Kidney (tissue), 14 donors: ENCODE data around the gene PIK3R2. TPM values are rescaled to one million over a fixed set of nuclear protein-coding genes. Genes with fewer than 3 reads are reported as not detected.

Experiments used
- DNase-seq, 5 donors: peaks; one replicate each; pipeline ENCODE4 v3.0.0-alpha.2; 2013 to 2020
- FAIRE-seq: peaks from 2 replicates; lab custom pipeline; 2012; peaks lifted over from hg19 to GRCh38; lab: Jason Lieb, UNC
- H3K27ac ChIP-seq, 2 donors: one replicate each; pipeline ENCODE4 v1.7.0; 2013; ENCODE audit warnings: low read depth in 2 of 2, low read length in 2 of 2, inconsistent platforms in 1 of 2
- H3K27me3 ChIP-seq: one replicate; pipeline ENCODE4 v1.7.1; 2013; ENCODE audit warnings: low read length, inconsistent platforms; ENCODE audit not compliant: control insufficient read depth, insufficient read depth
- H3K36me3 ChIP-seq, 3 donors: one replicate each; pipeline versions ENCODE4 v1.7.0 to v1.7.1; 2013; ENCODE audit warnings: low read length in 3 of 3, control low read depth in 1 of 3, inconsistent platforms in 1 of 3; ENCODE audit not compliant: insufficient read depth in 3 of 3, control insufficient read depth in 2 of 3
- H3K4me1 ChIP-seq, 3 donors: one replicate each; pipeline versions ENCODE4 v1.7.0 to v1.7.1; 2013; ENCODE audit warnings: low read length in 3 of 3, inconsistent platforms in 1 of 3, low read depth in 1 of 3; ENCODE audit not compliant: control insufficient read depth in 2 of 3, insufficient read depth in 2 of 3
- H3K4me3 ChIP-seq, 3 donors: one replicate each; pipeline versions ENCODE4 v1.7.0 to v1.8.1; 2013; ENCODE audit warnings: low read length in 3 of 3, control low read depth in 1 of 3, inconsistent platforms in 1 of 3
- H3K9ac ChIP-seq, 3 donors: one replicate each; pipeline versions ENCODE4 v1.7.0 to v1.7.1; 2013; ENCODE audit warnings: low read length in 3 of 3, control low read depth in 1 of 3, inconsistent platforms in 1 of 3
- H3K9me3 ChIP-seq, 3 donors: one replicate each; pipeline versions ENCODE4 v1.7.0 to v1.7.1; 2013; ENCODE audit warnings: low read length in 3 of 3, control low read depth in 1 of 3, inconsistent platforms in 1 of 3; ENCODE audit not compliant: control insufficient read depth in 2 of 3, insufficient read depth in 1 of 3
- intact Hi-C: fragments of 100-400 bp; cut with DNase I; formaldehyde crosslinking; loops from one replicate; pipeline ENCODE4 v1.11.1; 2022
- polyA plus RNA-seq: library from polyadenylated mRNA; stranded (reverse); fragments of 350-450 nt; fragmentation: Illumina TruSeq; extraction: RNeasy Lipid Tissue Mini Kit (QIAGEN cat#74804); gene quantifications from one replicate; pipeline ENCODE4 v1.2.3, GENCODE V29; 2014; ENCODE audit warnings: low read depth, low replicate concordance; ENCODE audit not compliant: insufficient read depth
- total RNA-seq: library from RNA; stranded (reverse); fragmentation: NEBNext Ultra II Directional; extraction: Animal tissue kit (Norgen Biotek cat#: 25700); gene quantifications from one replicate; pipeline ENCODE4 v1.2.1, GENCODE V29; 2021
- TF ChIP-seq, protein P1 (sequence below): IDR thresholded peaks from 3 replicates; pipeline ENCODE4 v1.5.1; 2012; ENCODE audit warnings: mild to moderate bottlenecking, moderate library complexity, borderline replicate concordance; ENCODE audit not compliant: insufficient read depth; ENCODE audit errors: extremely low read depth
- donor health status: control.
- donor health status: control.
- donor health status: control.
- donor health status: control.
- donor health status: control.
- donor health status: DM: yes; HTN: yes; CAD: no.
- donor health status: Normal renal cell carcinoma (clear cell type).

Gene PIK3R2
- total and polyA plus RNA-seq, 2 donors from 2014 or later, result 10.1 to 29.6 TPM

DNA sequence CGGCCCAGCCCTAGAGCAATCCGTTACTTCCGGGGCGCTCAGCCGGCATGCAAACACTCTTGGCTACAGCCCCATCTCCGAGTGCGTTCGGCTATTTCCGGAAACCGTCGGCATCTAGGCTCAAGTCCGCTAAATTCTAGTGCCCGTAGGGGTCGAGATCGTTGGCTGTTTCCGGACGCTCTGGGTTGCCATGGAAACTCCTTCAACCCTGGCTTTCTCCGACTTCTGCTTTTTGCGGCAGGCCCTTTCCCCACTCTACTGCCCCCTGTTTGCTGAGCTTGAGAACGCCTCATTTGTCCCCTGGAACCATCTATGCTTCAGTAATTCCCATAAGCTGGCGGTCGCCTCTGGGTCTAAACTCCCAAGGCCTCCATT is 534 bp upstream of the PIK3R2 start:
- peaks cover 0 to 31% (median 15%) of the 10 kb centered on the region in 3 donors for H3K4me1 ChIP-seq

DNA sequence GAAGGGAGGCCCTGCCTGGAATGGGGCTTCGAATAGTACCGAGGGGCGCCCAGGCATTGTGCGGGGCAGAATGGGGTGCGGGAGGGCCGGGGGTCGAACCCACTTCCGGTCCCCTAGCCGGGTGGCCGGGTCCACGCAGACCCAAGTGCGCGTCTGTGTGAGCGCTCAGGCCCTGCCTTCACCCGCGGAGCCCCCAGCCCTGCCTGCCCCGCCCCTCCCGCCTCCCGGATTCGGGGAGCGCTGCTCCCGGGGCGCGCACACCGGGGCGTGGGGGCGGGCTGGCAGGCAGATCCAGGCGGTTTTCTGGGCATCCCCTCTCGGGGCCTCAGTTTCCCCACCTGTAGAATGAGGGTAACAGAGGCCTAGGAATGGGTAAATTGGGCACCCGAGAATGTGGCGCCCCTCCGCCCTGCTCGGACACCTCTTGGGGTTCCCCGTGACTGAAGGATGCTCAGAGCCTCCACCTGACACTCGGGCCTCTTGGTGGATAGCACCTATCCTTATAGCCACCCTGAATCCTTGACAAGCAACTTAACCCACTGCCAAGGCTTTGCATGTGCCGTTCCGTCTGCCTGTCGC is 682 bp downstream of the PIK3R2 start:
- Histone ChIP-seq H3K4me1 (peaks cover 0 to 33% (median 16%) of the 10 kb centered on the region in 3 donors), H3K9me3 (no peaks in the 10 kb centered on the region), H3K27ac (peak overlapping the region; percentile 80 to 87), H3K27me3 (no peaks in the 10 kb centered on the region), H3K36me3 (peaks cover 0 to 4% (median 0%) of the 10 kb centered on the region in 3 donors), H3K4me3 (peak overlapping the region; percentile 63 to 86 (median 63)), H3K9ac (peak overlapping the region; percentile 2 to 90 (median 41))
- DNase-seq (peak in 2 of 5 donors; percentile 48 to 88), FAIRE-seq (no peak)
- TF ChIP-seq, protein P1, sequence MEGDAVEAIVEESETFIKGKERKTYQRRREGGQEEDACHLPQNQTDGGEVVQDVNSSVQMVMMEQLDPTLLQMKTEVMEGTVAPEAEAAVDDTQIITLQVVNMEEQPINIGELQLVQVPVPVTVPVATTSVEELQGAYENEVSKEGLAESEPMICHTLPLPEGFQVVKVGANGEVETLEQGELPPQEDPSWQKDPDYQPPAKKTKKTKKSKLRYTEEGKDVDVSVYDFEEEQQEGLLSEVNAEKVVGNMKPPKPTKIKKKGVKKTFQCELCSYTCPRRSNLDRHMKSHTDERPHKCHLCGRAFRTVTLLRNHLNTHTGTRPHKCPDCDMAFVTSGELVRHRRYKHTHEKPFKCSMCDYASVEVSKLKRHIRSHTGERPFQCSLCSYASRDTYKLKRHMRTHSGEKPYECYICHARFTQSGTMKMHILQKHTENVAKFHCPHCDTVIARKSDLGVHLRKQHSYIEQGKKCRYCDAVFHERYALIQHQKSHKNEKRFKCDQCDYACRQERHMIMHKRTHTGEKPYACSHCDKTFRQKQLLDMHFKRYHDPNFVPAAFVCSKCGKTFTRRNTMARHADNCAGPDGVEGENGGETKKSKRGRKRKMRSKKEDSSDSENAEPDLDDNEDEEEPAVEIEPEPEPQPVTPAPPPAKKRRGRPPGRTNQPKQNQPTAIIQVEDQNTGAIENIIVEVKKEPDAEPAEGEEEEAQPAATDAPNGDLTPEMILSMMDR, result no peak
- intact Hi-C loops, result no loop called here

More for the DNA sequence above, 534 bp upstream of the PIK3R2 start:
- H3K36me3 ChIP-seq, result peaks cover 0 to 4% (median 0%) of the 10 kb centered on the region in 3 donors
- peak; percentile 98 to 99 (median 99) for DNase-seq
- intact Hi-C loops, result no loop called here
- H3K27me3 ChIP-seq, result no peaks in the 10 kb centered on the region
- H3K27ac ChIP-seq, result peak overlapping the region; percentile 93 to 95
- H3K4me3 ChIP-seq, result peak overlapping the region; percentile 79 to 86 (median 84)
- TF ChIP-seq, protein P1, result peak; percentile 40
- H3K9me3 ChIP-seq, result no peaks in the 10 kb centered on the region
- FAIRE-seq, result peak; percentile 85
- peak overlapping the region; percentile 66 to 90 (median 78) for H3K9ac ChIP-seq

DNA sequence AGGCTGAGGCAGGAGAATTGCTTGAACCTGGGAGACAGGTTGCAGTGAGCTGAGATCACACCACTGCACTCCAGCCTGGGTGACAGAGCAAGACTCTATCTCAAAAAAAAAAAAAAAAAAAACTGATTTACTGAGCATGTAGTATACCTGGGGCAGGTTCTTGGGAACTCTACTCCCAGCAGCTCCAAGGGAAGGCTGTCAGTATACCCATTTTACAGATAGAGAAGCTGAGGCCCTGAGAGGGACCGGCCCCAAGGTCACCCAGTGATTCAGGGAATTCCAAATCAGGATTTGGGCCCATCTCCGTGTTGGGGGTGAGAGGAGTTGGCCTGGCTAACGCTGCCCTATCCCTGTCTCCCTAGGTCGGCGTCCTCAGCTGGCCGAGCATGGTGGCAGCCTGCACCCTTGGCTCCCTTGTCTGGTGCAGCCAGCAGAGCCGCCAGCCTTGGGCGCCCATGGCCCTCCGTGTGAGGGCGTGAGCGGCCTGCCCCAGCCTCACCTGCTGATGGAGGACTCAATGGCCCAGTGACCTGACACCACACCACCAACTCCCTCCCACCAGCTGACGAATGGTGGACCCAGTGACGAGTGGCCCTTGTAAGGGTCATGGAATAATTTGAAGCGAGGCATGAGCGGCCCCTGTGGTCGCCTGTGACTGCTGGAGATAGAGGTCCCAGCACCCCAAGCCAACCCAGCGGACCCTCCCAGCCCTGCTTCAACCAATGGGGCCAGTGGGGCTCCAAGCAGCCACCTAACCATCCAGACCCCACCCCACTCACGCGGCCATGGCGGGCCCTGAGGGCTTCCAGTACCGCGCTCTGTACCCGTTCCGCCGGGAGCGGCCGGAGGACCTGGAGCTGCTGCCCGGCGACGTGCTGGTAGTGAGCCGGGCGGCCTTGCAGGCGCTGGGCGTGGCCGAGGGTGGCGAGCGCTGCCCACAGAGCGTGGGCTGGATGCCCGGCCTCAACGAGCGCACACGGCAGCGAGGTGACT is 2.4 kb downstream of the PIK3R2 start:
- no peaks in the 10 kb centered on the region for H3K9me3 ChIP-seq
- intact Hi-C loops, result no loop called here
- no peak overlapping the region for H3K27ac ChIP-seq
- FAIRE-seq (no peak), DNase-seq (no peak)
- H3K4me1 ChIP-seq, result peaks cover 0 to 33% (median 16%) of the 10 kb centered on the region in 3 donors
- TF ChIP-seq, protein P1, result no peak
- no peak overlapping the region for H3K9ac ChIP-seq
- no peaks in the 10 kb centered on the region for H3K27me3 ChIP-seq
- H3K36me3 ChIP-seq, result peaks cover 0 to 4% (median 0%) of the 10 kb centered on the region in 3 donors
- no peak overlapping the region for H3K4me3 ChIP-seq
